GM21786 (cell line): ENCODE measurements around the gene COL6A3.

Experiments
- ATAC-seq: cut with Tn5 transposase; IDR thresholded peaks from one replicate; pipeline ENCODE4 v1.9.1; 2021; ENCODE audit not compliant: unreplicated experiment

The COL6A3 gene

DNA sequence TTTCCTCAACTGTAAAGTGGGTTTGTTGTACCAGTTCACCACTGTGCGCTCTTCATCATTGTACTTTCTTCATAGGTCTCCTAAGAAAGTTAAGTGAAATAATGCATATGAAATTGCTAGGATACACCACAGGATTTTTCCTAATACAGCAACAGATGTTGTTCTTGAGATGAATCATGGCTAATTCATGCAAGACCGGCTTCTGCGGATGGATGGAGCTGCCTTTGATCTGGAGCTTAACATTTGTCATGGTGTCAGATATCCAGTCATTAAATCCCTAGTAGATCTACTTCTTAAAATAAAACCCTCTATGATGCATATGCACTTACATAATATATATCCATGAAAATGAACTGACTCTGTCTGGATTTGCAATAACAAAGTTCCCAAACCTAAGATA, 114.1 kb downstream of the COL6A3 start:
- ATAC-seq, result no peak

DNA sequence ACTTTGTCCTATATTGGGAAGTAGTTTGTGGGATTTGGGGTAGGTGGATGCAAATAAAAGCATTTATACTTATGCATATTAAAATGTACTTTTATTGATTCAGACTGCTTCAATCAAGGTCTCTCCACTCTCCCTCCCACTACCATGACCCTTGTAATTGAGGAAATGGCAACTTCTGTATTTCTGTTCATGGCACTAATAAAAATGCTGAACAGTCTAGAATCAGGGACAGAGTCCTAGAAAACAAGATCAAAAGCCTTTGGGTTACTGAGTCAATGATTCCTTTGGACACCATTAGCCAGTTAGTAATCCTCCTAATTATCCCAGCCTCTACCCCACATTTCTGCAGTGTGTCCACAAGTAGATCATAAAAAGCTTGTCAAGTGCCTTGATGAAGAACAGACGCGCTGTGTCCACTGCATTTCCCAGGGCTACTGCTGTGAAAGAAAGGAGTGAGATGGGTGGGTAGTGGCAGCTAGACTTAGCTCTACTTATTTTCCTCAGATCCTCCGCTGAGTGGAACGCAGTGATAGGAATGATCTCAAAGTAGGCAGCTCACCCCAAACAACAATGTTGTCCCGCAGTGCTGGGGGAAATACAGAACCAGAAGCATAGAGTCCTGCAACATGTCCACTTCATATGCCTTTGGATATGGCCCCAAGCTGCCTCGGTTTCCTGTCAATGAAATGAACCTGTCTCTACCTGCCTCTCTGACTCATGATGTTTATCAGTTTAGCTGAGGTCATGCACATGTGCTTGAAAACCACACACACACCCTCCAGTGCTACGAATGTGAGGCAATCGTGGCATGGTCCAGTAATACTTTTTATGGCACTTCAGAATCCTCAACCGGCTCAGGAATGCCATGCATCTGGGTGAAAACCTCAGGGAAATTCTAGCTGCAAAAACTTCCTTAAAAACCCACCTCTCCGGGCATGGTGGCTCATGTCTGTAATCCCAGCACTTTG, 115.5 kb downstream of the COL6A3 start:
- no peak for ATAC-seq

DNA sequence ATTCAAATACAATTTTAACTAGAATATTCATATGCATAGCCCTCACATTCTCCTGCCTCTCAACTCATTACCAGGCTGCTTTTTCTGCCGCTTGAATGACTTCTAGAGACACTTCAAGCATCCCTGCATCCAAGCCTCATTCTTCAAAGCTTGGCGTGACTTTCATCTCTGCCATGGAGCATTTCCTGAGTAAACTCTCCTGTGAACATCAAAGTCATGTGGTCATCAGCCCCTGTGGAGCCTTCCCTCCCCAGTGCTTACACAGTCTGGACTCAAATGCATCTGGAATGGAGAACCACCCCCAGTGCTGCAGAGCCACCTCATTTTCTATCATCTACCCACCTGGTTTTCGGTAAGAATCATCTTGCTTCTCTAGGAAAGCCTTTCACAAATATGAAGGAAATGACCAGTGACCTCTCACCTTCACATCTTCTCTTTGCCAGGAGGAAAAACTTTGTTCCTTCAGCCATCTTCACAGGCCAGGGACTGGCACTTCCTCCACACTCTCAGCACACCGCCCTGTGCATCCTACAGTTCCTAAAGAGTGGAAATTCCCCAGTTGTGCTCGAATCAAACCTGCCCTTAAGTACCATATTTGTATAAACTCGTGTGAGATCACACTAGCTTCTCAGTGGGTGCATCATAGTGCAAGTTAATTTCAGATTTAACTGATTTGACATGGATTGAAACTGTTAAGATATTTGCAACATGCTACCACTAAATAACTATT, 116.4 kb downstream of the COL6A3 start:
- ATAC-seq, result no peak

DNA sequence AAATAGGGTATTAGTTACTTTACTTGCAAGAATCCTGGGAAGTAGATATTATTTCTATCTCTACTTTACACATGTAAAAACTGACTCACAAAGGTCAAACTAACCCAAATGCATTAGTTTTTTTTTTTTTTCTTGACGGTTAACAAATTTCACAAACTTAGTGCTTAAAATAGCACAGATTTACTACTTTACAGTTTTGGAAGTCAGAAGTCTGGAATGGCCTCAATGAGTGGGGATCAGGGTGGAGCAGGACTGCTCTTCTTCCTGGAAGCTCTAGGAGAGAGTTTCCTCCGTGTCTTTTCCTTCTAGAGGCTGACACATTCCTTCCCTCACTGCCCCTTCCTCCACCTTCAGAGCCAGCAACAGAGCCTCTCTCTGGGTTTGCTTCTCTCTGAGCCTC, 117.2 kb downstream of the COL6A3 start:
- no peak for ATAC-seq

DNA sequence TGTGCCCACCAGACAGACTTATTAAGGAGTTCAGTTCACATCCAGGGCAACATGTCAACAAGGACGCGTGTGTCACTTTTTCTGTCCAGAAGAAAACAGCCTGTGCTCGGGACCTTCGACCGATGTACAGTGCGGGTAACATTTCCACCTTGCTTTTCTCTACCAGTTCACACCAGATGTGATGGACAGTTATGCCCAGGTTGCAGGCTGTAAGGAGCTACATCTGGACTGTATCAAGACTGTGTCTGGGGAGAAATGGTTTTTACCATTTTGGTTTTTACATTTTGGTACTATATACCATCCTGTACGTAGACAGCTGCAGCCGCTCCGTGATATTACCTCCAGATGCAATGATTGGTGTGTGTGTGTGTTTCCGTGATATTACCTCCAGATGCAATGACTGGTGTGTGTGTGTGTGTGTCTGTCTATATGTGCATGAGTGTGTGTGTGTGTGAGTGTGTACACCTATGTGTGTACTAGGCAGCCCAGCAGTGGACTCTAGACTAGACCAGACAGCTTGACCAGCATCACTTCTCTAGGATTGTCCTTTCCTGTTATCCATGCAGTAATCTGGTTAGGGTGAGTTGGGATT, 118.0 kb downstream of the COL6A3 start:
- ATAC-seq, result no peak

DNA sequence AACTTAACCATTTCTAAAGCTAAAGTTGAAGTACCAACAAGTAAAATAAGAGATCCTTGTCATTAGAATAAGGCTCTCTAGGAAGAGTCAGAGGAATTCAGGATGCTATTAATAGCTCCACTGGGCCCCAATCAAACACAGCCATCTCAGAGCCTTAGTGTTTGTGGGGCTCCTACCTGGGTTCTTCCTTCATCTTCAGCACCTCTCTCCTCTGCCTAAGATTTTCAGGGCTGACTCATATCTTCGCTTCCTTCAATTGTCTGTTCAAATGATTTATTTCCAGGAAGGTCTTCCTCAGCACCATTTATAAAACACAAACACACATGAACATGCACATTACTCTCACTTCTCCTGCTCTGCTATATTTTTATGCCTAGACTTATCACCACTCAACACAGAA, 119.5 kb downstream of the COL6A3 start:
- ATAC-seq, result no peak

DNA sequence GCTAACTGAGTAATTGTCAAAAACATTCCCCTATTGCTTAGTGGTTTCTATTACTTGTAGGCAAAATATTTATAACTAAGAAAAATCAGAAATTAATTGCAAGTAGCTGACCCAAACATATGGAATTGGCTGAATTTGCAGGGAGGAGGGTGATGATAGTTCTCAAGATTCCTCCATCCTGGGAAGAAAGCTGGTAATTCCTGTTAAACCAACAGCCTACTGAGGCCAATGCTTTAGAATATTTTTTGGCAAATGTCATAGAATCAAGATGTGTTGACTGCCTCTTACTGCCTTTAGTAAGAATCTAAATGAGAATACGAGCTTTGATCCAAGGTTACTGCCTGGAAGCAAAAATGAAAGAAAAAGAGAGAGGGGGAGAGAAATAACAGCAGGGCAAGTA, 120.0 kb downstream of the COL6A3 start:
- ATAC-seq, result no peak

DNA sequence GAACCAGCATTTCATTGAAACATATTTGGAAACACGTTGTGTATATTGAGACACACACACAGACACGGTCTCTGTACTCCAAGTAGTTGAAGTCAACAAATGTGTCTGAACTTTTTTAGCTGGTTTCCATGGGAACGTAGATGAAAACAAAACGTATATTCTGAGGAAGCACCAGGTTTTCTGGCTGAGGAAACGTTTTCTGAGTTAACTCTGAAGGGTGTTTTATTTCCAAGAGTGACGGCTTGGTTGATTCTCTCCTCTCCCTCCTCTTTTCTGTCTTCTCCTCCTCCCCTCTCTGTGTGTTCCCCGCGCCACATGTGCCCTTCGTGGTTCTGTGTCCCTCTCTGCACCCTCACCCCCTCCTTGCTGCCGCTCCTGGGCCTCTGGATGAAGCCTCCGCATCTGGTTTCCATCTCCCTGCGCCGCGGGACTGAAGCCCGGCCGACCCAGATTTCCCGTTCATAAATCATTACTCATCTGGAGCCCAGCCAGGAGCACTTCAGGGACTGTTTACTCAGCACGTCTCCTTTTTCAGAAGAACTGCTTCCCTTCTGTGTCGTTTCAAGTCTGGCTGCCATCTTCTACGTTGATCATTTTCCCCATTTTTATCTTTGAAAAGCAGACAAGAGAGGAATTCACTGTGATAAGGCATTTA, 122.7 kb downstream of the COL6A3 start:
- ATAC-seq, result no peak

DNA sequence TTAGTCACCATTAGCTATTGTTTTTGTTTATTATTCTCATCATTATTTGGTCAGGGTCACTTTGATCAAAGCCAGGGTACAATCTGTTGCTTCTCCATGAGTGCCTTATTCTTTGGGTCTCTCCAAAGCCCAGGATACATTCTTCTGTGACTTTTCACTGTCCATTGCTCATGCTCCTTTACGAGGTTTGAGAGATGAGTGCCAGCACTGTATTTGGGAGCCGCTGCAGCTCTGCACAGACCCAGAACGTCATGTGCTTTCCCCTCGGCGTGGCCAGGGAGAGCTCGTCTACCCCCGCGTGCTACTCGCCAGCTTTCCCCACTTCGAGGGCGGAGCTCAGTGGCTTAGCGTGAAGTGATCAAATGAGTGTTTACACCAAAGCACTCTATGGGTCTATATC, 123.7 kb downstream of the COL6A3 start:
- no peak for ATAC-seq

DNA sequence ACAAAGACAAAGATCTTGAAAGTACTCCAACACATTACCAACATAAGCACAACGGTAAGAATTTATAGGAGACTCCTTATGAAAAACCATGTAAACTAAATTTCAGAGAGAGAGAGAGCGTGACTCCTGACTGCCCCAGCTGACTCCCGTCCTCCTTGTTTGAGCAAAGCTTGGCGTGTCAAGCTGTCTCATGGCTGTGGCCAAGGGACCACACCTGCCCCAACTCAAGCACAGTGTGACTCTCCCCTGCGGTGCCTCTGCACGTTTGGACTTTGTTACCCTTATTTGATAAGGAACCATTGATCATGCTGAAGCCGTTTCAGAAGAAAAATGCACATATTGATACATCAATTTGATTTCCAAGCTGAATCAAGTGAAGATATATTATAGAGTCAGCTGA, 124.8 kb downstream of the COL6A3 start:
- ATAC-seq, result no peak

DNA sequence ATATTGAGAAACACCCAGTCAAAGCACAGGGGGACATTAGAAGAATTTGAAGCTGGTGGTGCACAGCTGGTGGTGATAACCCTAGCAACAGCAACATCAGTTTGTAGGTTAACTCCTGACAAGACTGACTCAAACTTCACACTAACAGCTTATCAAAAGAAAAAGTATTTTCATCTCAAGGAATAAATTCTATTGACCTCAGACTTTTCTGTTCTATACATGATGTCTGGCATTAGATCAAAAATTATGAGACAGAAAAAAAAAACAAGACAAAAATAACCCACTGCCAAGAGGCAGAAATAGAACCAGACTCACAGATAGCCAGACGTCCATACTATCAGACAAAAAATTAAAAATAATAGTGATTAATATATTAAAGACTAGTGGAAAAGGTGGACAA, 126.1 kb downstream of the COL6A3 start:
- ATAC-seq, result no peak

DNA sequence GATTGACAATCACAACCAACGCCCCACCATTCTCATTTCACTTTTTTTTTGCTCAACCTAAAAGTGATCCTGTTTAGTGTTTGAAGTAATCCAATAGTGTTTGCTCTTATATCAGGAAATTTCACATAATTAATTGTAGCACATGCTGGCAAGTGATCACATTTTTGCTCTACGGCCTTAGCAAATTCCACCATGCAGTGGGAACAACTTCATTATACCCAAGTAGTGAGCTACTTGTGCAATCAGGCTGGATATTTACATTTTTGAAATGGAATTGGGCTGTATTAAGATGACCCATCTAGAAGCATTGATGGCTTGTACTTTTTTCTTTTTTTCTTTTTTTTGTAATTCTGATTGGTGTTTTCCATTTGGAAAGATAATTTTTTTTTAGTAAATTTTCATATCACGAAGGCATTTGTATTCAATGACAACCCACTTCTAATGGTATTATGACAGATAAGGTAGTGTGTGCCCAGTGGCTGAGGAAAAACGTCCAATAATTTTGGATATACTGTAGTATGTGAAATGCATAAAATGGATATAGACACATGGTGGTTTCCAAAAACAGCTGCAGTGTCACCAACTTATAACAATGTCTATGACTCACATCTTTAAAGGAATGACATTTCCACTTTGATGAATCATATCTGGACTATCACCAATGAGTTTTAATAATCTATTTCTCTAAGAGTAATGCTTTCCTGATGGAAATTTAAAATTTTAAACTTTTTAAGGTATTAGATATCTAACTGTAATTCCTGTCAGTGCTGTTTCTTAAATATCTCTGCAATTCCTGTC, 130.6 kb downstream of the COL6A3 start:
- ATAC-seq, result no peak

DNA sequence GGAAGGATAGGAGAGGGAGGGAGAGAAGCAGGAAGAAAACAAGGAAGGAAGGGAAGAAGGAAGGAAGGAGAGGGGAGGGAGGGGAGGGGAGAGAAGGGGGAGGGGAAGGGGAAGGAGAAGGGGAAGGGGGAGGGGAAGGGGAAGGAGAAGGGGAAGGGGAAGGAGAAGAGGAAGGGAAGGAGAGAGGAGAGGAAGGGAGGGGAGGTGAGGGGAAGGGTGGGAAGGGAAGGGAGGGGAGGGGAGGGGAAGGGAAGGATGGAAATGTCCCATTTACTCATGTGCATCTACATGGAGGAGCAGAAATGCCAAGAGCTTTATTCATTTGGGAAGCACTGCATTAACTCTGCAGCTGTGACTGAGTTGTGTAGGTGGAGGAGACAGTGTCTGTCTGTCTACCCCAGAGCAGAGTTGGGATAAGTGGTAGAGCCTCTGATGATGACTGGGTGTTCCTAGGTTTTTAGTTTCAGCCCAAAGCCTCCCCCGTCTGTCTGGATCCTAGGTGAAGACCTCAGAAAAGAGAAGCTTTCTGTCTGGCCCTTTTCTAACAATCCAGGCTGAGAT, 131.3 kb downstream of the COL6A3 start:
- no peak for ATAC-seq

DNA sequence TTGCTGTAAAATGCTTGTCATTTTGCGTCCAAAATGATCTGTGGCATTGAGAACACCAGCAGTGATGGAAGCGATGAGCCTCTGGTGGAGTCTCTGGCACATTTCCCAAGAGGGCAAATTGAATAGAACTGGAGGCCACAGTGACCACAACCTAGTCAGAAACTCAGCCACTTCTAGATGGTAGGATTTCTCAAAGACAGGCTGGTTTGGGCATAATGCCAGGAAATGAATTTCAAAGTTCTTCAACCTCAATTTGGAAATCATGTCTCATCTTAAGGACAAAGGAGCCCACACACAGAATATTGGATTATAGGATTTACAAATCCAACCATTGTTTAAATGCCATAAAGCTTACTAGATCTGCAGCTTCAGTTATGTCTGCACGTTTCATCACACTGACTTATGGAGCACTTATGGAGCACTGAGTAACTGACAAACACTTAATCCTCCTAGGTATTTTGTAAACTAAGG, 132.1 kb downstream of the COL6A3 start:
- no peak for ATAC-seq

DNA sequence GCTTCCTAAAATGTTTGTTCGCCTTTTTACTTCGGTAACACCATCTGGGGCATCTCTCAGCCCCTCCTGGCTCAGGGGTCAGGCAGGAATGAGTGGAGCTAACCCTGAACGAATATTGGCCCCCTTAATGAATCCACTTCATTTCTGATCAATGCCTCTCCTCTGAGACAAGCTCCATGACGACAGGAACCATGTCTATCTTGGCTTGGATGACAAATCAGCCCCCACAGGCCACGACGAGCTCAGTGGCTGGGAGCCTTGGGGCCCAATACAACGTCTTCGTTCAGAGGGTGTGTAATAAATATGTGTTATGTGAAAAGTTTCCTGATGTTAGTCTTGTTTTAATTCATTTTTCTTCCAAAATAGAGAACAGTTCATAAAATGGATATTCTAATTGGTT, 133.0 kb downstream of the COL6A3 start:
- no peak for ATAC-seq

DNA sequence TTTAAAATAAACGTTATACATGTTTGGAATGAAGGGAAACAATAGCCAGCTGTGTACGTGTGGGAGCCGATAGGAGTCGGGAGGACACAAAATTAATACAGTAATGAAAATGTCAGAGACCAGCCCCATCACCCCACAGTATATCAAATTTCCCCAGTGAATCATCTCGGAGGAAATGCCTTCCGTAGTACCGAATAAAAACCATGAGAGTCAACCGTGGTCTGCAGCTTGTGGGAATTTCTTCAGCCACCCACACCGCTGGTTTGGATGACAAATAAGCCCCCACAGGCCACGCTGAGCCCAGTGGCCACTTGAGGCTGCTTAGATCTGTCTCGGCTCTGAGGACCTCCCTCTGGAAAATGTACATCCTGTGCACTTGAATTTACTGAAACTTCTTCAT, 133.7 kb downstream of the COL6A3 start:
- ATAC-seq, result no peak

DNA sequence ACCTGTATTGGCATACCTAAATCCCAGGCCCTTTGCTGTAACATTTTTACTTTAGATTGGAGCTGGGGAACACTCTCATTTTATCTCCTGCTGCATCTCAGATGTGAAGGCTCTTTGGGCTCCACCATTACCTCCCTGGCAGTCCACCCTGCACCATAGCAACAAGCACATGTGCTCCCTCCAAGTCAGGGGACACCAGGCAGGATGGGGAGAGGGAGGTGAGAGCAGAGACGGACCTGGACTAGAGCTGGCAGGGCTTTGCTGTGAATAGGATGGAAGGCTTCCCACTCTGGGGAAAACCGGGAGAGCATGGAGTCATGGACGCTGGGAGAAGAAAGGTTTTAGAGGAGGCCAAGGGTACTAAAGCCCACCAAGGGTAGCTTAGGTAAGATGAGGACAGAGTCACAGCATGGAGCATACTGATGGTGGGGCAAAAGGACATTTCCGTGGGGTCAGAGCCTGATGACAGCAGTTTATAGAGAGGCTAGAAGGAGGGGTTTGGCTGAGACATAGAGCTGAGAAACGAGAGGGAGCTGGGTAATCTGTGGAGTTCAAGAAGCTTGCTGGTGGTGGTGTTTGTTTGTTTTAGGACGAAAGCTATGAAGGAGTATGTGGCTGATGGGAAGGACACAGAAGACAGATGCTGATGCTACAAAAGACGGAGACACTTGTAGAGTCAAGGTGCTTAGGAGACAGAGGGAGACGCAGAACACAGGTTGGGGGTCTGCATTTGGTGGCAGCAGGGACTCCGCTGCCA, 134.8 kb downstream of the COL6A3 start:
- ATAC-seq, result no peak

DNA sequence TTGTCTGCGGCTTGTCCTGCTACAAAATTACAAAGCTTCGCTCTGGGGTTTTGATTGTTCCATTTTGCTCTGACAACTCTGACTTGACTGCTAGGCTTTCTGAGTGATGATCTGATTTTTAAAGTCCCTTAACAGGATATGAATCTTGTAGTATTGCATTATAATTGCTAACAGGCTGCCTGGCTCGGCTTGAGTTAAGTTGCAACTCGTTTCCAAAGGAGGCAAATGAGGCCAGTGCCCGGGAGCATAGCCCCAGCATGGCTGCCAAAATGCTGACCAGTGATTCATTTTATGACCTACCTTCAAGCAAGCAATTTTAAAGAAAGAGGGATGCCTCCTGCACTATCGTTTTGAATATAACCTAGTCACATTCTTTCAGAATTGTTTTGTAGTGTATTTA, 135.4 kb downstream of the COL6A3 start:
- no peak for ATAC-seq

DNA sequence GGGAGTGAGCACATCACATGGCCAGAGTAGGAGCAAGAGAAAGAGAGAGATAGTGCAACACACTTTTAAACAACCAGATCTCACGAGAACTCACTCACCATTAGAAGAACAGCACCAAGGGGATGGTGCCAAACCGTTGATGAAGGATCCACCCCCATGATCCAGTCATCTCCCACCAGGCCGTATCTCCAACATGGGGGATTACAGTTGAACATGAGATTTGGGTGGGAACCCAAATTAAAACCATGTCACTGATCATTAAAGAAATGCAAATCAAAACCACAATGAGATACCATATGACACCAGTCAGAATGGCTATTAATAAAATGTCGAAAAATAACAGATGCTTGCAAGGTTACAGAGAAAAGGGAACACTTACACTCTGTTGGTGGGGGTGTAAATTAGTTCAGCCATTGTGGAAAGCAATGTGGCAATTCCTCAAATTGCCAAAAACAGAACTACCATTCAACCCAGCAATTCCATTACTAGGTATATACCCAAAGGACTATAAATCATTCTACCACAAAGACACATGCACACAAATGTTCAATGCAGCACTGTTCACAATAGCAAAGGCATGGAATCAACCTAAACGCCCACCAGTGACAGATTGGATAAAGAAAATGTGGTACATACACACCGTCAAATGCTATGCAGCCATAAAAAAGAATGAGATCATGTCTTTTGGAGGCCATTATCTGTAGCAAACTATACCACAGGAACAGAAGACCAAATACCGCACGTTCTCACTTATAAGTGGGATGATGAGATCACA, 137.1 kb downstream of the COL6A3 start:
- ATAC-seq, result no peak
